Measurements from ENCODE around the gene PELO.
"Not testable (repeated sequence)": the region's sequence is repeated elsewhere in the genome, so short reads cannot be mapped to it uniquely, and the experiment has no call there.

PELO gene

DNA sequence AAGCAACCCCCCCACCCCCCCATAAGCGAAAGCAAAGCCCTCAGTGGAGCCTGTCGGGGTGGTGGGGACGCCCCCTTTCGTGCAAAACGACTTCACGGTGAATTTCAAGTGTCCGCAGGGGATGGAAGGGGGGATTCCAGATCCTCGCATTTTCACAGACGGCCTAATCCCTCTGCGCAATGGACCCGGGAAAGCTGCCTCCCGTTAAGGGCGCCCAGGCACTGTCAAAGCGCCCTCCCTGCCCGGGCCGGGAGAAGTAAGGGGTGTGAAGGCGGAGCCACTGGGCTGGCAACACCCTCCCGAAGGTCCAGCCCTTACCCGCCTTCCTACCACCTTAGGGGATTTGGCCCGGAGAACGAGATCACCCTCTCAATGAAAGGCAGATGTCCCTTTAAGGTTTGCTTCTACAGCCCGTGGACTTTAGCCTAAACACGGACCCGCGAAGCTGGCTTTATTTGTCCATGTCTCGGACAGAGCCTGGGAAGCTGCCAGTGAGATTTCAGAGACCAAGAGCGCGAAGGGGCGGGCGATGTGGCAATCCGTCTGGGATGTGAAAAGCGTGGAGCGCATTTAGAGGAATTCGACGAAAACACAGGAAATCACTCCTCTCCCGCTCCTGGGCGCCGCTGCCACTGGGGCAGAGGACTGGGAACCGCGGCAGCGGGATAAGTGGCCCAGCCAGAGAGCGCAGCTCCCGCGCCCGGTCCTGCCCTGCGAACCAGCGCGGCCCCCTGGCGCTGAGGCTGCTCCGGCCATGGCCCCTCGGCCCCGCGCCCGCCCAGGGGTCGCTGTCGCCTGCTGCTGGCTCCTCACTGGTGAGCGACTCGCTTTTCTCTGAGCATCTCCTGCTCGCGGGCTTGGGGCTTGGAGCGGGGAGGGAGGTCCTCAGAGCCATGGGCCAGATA is at the start of gene PELO, which contains the start of gene ITGA1:
Gene PELO (plus strand): TSS at position 317 of the 905 bp plus-strand sequence. CDS start 12,479 bp downstream, outside the sequence.
Gene ITGA1 (plus strand): TSS at position 317 of the 905 bp plus-strand sequence. CDS start 438 bp downstream, at position 755.
- TF ChIP-seq CTCF (IDR thresholded peaks at IDR 0.05; ENCODE audit: control insufficient read depth, extremely low read depth, insufficient read depth): peak; percentile 18; the same call in 1 of the 2 replicates
- peak within 1 kb of the TSS; percentile 50 for H3K4me3 ChIP-seq (ENCODE audit: low read depth, low read length)
- no peak for DNase-seq (ENCODE audit: low read depth)

- DNase-seq (ENCODE audit: low read depth): no peak
- no peak for TF ChIP-seq CTCF (IDR thresholded peaks at IDR 0.05; ENCODE audit: control insufficient read depth, extremely low read depth, insufficient read depth)
These were observed 49.6 kb upstream of the PELO start for GRCh38 chr5:52738095-52738506.

DNA sequence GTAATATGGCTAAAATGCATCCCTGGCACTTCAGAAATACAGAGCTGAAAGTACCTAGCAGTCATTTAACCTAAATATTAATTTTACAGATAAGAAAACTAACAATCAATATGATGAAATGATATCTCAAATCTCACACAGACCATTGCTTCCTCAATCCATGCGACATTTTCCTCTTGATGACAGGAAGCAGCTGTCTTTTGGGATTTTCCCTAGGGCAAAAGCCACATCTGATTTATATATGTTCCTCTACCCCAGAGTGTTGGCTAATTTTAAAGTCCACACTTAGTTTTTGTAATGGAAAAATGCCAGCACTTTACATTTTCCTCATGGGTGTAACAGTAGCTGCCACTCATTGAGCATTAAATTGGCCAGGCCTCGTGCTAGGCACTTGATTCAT is 47.7 kb upstream of the PELO start:
- no peak overlapping the region for H3K4me3 ChIP-seq (ENCODE audit: low read depth, low read length)
- no peak for DNase-seq (ENCODE audit: low read depth)
- TF ChIP-seq CTCF (IDR thresholded peaks at IDR 0.05; ENCODE audit: control insufficient read depth, extremely low read depth, insufficient read depth): no peak

More at GRCh38 chr5:52738095-52738506, 49.6 kb upstream of the PELO start:
- no peak overlapping the region for H3K4me3 ChIP-seq (ENCODE audit: low read depth, low read length)

DNA sequence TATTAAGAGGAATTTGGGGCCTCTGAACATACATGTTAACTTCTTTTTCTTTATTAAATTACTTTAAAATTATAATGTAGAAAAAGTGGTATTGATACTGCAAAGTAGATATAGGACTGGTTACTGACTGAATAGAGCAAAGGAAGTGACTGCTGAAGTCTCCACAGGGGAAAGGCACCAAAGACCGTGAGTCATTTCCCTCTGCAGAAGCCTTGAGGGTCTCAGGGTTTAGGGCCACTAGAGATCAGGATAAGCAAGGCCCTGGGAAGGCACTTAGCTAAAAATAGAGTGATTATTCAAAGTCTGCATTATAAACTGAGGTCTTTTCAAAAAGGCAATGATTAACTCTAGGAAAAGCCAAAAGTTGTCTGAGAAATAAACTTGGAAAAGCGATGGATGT is 44.7 kb upstream of the PELO start:
- no peak for TF ChIP-seq CTCF (IDR thresholded peaks at IDR 0.05; ENCODE audit: control insufficient read depth, extremely low read depth, insufficient read depth)
- no peak for DNase-seq (ENCODE audit: low read depth)
- H3K4me3 ChIP-seq (ENCODE audit: low read depth, low read length): no peak overlapping the region

- H3K4me3 ChIP-seq (ENCODE audit: low read depth, low read length): no peak overlapping the region
- no peak for DNase-seq (ENCODE audit: low read depth)
- no peak for TF ChIP-seq CTCF (IDR thresholded peaks at IDR 0.05; ENCODE audit: control insufficient read depth, extremely low read depth, insufficient read depth)
These were observed 44.2 kb upstream of the PELO start for GRCh38 chr5:52743529-52743928.

DNA sequence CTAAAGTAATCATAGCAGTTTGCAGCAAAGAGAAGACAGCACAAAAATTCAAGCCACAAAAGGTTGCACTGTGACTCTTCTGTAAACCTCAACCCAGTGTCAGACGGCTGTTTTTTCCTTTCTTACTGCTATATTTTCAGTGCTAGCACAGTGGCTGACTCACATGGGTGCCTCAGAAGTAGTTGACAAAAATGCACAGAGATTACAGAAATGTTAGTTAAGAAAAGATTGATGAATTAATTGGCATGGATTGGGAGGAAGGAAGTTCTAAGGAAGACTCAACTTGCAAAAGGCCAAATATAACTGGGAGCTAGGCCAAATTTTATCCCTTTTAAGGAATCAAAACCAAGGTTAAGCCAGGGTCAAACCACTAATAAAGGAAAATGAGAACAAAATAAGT is 43.7 kb upstream of the PELO start:
- H3K4me3 ChIP-seq (ENCODE audit: low read depth, low read length): no peak overlapping the region
- TF ChIP-seq CTCF (IDR thresholded peaks at IDR 0.05; ENCODE audit: control insufficient read depth, extremely low read depth, insufficient read depth): no peak
- no peak for DNase-seq (ENCODE audit: low read depth)

GRCh38 chr5:52744867-52745458 is 42.8 kb upstream of the PELO start:
- not testable (repeated sequence) for DNase-seq (ENCODE audit: low read depth); H3K4me3 ChIP-seq (ENCODE audit: low read depth, low read length)

Measured in LNCaP clone FGC (cell line).